Gastrocnemius medialis (tissue), 4 donors: Measurements from ENCODE around the gene CARD6.

Experiments
- CTCF ChIP-seq, 5 experiments: fragments of 450-650 bp in 3 of 5; fragments of 200-600 bp in 2 of 5; sonication (generic) in 2 of 5; IDR thresholded peaks in 4 of 5; conservative IDR thresholded peaks in 1 of 5; 1 replicate in 4 of 5; 2 replicates in 1 of 5; pipeline ENCODE4 v1.5.1; 2016 to 2019; ENCODE audit warnings: antibody characterized with exemption in 5 of 5, mild to moderate bottlenecking in 3 of 5, moderate library complexity in 3 of 5
- POLR2A ChIP-seq, 2 donors: fragments of 450-650 bp; IDR thresholded peaks; one replicate each; pipeline ENCODE4 v1.6.1; 2017; ENCODE audit warnings: antibody characterized with exemption in 2 of 2, mild to moderate bottlenecking in 2 of 2, moderate library complexity in 2 of 2

GRCh38 chr5:40904994-40905306, 63.8 kb downstream of the CARD6 start:
- no peak for TF ChIP-seq CTCF (IDR thresholded peaks at IDR 0.05 in 4 of 5, conservative IDR thresholded peaks at IDR 0.05 in 1 of 5)
- no peak for TF ChIP-seq POLR2A (IDR thresholded peaks at IDR 0.05)
